Activated CD8-positive, alpha-beta memory T cell treated with anti-CD3 and anti-CD28 coated beads for 1 hour (primary cell): Measurements from ENCODE around the gene PPP1R7.

Source experiments
- DNase-seq, 2 donors: peaks; one replicate each; pipeline ENCODE4 v3.0.0-alpha.2; 2020; ENCODE audit warnings: low read depth in 1 of 2; ENCODE audit errors: extremely low read depth in 1 of 2

The PPP1R7 gene

GRCh38 chr2:241160318-241160717 is 10.1 kb downstream of the PPP1R7 start:
- no peak for DNase-seq

GRCh38 chr2:241161646-241162281 is 11.5 kb downstream of the PPP1R7 start:
- DNase-seq: no peak

- no peak for DNase-seq
These were observed 13.4 kb downstream of the PPP1R7 start for GRCh38 chr2:241163601-241164118.

- DNase-seq: no peak
These were observed 18.1 kb downstream of the PPP1R7 start for GRCh38 chr2:241168366-241168765.

- no peak for DNase-seq
These were observed 23.3 kb downstream of the PPP1R7 start for GRCh38 chr2:241173557-241173956.

GRCh38 chr2:241177526-241178334 is 27.5 kb downstream of the PPP1R7 start:
- no peak for DNase-seq

- no peak for DNase-seq
These were observed 28.7 kb downstream of the PPP1R7 start for GRCh38 chr2:241178961-241179360.

GRCh38 chr2:241179899-241180298 is 29.6 kb downstream of the PPP1R7 start:
- DNase-seq: no peak

GRCh38 chr2:241180495-241180894 is 30.2 kb downstream of the PPP1R7 start:
- no peak for DNase-seq

GRCh38 chr2:241182126-241182525 is 31.9 kb downstream of the PPP1R7 start:
- no peak for DNase-seq

GRCh38 chr2:241182531-241183133 is 32.4 kb downstream of the PPP1R7 start:
- DNase-seq: no peak

- DNase-seq: no peak
These were observed 33.0 kb downstream of the PPP1R7 start for GRCh38 chr2:241183221-241183620.

GRCh38 chr2:241184901-241185300 is 34.6 kb downstream of the PPP1R7 start:
- DNase-seq: no peak

- no peak for DNase-seq
These were observed 35.7 kb downstream of the PPP1R7 start for GRCh38 chr2:241185961-241186360.

GRCh38 chr2:241187101-241187917 is 37.0 kb downstream of the PPP1R7 start:
- DNase-seq: no peak

GRCh38 chr2:241187918-241188234 is 37.6 kb downstream of the PPP1R7 start:
- DNase-seq: no peak

- no peak for DNase-seq
These were observed 38.3 kb downstream of the PPP1R7 start, which contains the start of gene ANO7 for GRCh38 chr2:241188361-241189092. ANO7 (plus strand) TSS chr2:241188677; CDS start chr2:241190064, 1,387 bp downstream.

GRCh38 chr2:241189093-241189855 is 39.0 kb downstream of the PPP1R7 start:
- DNase-seq: no peak

- no peak for DNase-seq
These were observed 39.6 kb downstream of the PPP1R7 start for GRCh38 chr2:241189856-241190201.
